Uterus (tissue), 4 donors: ENCODE data around the gene AQP1. TPM values are rescaled to one million over a fixed set of nuclear protein-coding genes. Genes with fewer than 3 reads are reported as not detected.

Experiments used
- DNase-seq, 2 donors: peaks; one replicate each; pipeline ENCODE4 v3.0.0-alpha.2; 2019 to 2020
- H3K27ac ChIP-seq, 2 donors: fragments of 200-600 bp; sonication (generic); 1 replicate in 1 of 2; 2 replicates in 1 of 2; pipeline ENCODE4 v1.5.1; 2016 to 2018
- H3K27me3 ChIP-seq, 2 donors: fragments of 200-600 bp; sonication (generic); one replicate each; pipeline ENCODE4 v1.5.1; 2018 to 2019; ENCODE audit warnings: control low read depth in 1 of 2
- H3K36me3 ChIP-seq, 2 donors: fragments of 200-600 bp; sonication (generic); one replicate each; pipeline ENCODE4 v1.5.1; 2019; ENCODE audit warnings: control low read depth in 1 of 2
- H3K4me1 ChIP-seq, 2 donors: fragments of 200-600 bp; sonication (generic); one replicate each; pipeline ENCODE4 v1.5.1; 2018 to 2019; ENCODE audit warnings: control low read depth in 1 of 2
- H3K4me3 ChIP-seq, 2 donors: fragments of 200-600 bp; sonication (generic); 1 replicate in 1 of 2; 2 replicates in 1 of 2; pipeline ENCODE4 v1.5.1; 2018 to 2019; ENCODE audit warnings: mild to moderate bottlenecking in 1 of 2
- H3K9me3 ChIP-seq, 2 donors: fragments of 200-600 bp; sonication (generic); one replicate each; pipeline ENCODE4 v1.5.1; 2019; ENCODE audit warnings: control low read depth in 1 of 2
- POLR2A ChIP-seq, 2 donors: fragments of 450-650 bp; IDR thresholded peaks; one replicate each; pipeline ENCODE4 v1.6.1; 2016; ENCODE audit warnings: antibody characterized with exemption in 2 of 2, mild to moderate bottlenecking in 1 of 2, moderate library complexity in 1 of 2
- intact Hi-C: fragments of 100-400 bp; cut with DNase I; formaldehyde crosslinking; loops from one replicate; pipeline ENCODE4 v1.15.1; 2023; ENCODE audit warnings: low total_unique reads
- total RNA-seq, 4 donors: library from RNA; depleted of rRNA in 3 of 4; stranded (reverse); fragments of >200 nt in 3 of 4; gene quantifications; one replicate each; pipeline versions ENCODE4 v1.1.0 to v1.2.4, GENCODE V29; 2014 to 2023
- TF ChIP-seq, protein P1 (sequence below), 4 experiments: fragments of 200-600 bp in 2 of 4; fragments of 450-650 bp in 2 of 4; sonication (generic) in 2 of 4; IDR thresholded peaks; one replicate each; pipeline ENCODE4 v1.5.1; 2016 to 2019; ENCODE audit warnings: antibody characterized with exemption in 4 of 4, mild to moderate bottlenecking in 2 of 4, moderate library complexity in 1 of 4
- donor health status: DM: yes; HTN: yes; CAD: no.

Gene AQP1
- total RNA-seq, 4 donors from 2014 or later = 69.6 to 477 (median 370) TPM

DNA sequence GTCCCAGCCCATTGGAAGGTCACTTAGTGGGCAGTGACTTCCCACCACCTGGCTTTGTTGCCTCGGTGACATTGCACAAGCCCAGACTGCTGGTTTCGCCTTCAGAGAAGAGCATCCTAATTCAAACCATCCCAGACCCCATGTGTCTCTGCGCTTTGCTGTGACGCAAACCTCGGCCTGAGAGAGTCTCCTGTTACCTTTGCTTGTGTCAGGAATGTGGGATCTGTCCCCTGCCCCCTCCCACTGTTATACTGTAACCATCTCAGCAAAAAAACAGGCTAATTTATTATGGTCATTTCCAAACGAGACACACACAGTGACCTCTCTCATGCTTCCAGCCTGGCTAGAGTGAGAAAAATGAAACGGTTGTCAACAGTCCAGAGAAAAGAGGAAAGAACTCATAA, 25.0 kb upstream of the AQP1 start:
- intact Hi-C loops = no loop called here
- H3K27ac ChIP-seq = peak overlapping the region in 1 of 2 donors; percentile 17

GRCh38 chr7:30887464-30887872, 24.2 kb upstream of the AQP1 start:
- no peak overlapping the region for H3K27ac ChIP-seq
- no peak for DNase-seq
- no peaks in the 10 kb centered on the region for H3K9me3 ChIP-seq
- H3K36me3 ChIP-seq = no peaks in the 10 kb centered on the region
- H3K4me1 ChIP-seq = peaks cover 0 to 10% of the 10 kb centered on the region in 2 donors
- TF ChIP-seq, protein P1, sequence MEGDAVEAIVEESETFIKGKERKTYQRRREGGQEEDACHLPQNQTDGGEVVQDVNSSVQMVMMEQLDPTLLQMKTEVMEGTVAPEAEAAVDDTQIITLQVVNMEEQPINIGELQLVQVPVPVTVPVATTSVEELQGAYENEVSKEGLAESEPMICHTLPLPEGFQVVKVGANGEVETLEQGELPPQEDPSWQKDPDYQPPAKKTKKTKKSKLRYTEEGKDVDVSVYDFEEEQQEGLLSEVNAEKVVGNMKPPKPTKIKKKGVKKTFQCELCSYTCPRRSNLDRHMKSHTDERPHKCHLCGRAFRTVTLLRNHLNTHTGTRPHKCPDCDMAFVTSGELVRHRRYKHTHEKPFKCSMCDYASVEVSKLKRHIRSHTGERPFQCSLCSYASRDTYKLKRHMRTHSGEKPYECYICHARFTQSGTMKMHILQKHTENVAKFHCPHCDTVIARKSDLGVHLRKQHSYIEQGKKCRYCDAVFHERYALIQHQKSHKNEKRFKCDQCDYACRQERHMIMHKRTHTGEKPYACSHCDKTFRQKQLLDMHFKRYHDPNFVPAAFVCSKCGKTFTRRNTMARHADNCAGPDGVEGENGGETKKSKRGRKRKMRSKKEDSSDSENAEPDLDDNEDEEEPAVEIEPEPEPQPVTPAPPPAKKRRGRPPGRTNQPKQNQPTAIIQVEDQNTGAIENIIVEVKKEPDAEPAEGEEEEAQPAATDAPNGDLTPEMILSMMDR (IDR thresholded peaks at IDR 0.05) = no peak
- TF ChIP-seq POLR2A (IDR thresholded peaks at IDR 0.05) = no peak
- intact Hi-C loops = no loop called here
- H3K4me3 ChIP-seq = no peak overlapping the region
- no peaks in the 10 kb centered on the region for H3K27me3 ChIP-seq

More for the DNA sequence above, 25.0 kb upstream of the AQP1 start:
- H3K4me1 ChIP-seq = peaks cover 0 to 10% of the 10 kb centered on the region in 2 donors
- H3K4me3 ChIP-seq = no peak overlapping the region
- peak in 1 of 2 donors; percentile 54 for DNase-seq
- H3K36me3 ChIP-seq = no peaks in the 10 kb centered on the region
- H3K27me3 ChIP-seq = no peaks in the 10 kb centered on the region
- H3K9me3 ChIP-seq = no peaks in the 10 kb centered on the region
- TF ChIP-seq POLR2A (IDR thresholded peaks at IDR 0.05) = no peak
- TF ChIP-seq, protein P1 (IDR thresholded peaks at IDR 0.05) = no peak

DNA sequence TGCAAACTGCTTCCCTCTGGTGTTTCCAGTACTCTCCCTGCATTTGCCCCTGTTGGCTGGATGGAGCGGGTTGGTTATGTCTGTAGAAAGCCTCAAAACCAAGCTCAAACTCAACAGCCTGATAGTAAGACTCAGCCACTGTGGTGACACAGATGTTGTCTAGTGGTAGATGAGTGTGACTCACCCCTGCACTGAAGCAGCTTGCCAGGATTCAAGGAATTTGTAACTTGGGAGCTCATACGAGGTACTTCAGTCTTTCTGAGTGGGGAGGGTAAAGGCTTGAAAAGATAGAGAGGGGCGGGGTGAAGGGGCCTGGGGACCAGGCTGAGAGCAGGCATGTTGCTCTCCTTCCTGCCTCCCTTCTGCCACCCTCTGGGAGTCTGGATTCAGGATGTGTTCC, 22.9 kb upstream of the AQP1 start:
- DNase-seq = no peak
- peak overlapping the region in 1 of 2 donors; percentile 13 for H3K27ac ChIP-seq
- intact Hi-C loops = no loop called here
- H3K9me3 ChIP-seq = no peaks in the 10 kb centered on the region
- H3K27me3 ChIP-seq = no peaks in the 10 kb centered on the region
- H3K4me3 ChIP-seq = no peak overlapping the region
- H3K4me1 ChIP-seq = peaks cover 0 to 10% of the 10 kb centered on the region in 2 donors
- TF ChIP-seq, protein P1 (IDR thresholded peaks at IDR 0.05) = no peak
- TF ChIP-seq POLR2A (IDR thresholded peaks at IDR 0.05) = no peak
- no peaks in the 10 kb centered on the region for H3K36me3 ChIP-seq

- peaks cover 0 to 13% of the 10 kb centered on the region in 2 donors for H3K4me1 ChIP-seq
- no peak for TF ChIP-seq POLR2A (IDR thresholded peaks at IDR 0.05)
- TF ChIP-seq, protein P1 (IDR thresholded peaks at IDR 0.05) = no peak
Observed at GRCh38 chr7:30890226-30890625, 21.4 kb upstream of the AQP1 start.

DNA sequence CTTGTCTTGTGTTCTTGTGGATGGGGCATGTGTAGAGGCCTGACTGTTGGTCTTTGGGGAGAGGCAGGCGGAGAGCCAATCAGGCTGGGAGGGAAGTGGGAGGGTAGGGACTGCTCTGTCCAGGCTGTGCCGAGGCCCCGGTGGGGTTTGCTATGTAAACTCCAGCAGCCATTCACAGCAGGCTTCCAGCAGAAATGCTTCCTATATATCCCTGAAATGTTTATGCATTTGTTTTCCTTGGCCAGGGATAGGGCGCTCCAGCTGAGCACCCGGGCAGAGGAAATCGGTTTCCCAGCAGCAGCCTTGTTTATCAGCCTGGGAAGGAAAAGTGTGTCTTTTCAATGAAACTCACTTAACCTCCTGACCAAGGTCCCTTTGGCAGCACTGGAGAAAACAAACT, 18.3 kb upstream of the AQP1 start:
- Histone ChIP-seq H3K27me3 (no peaks in the 10 kb centered on the region), H3K9me3 (no peaks in the 10 kb centered on the region), H3K4me1 (peaks cover 0 to 24% of the 10 kb centered on the region in 2 donors), H3K4me3 (no peak overlapping the region), H3K36me3 (no peaks in the 10 kb centered on the region), H3K27ac (peak overlapping the region; percentile 20 to 33)
- intact Hi-C loops = no loop called here
- DNase-seq = no peak
- TF ChIP-seq, protein P1 (IDR thresholded peaks at IDR 0.05) = no peak
- TF ChIP-seq POLR2A (IDR thresholded peaks at IDR 0.05) = no peak

More at GRCh38 chr7:30890226-30890625, 21.4 kb upstream of the AQP1 start:
- no peaks in the 10 kb centered on the region for H3K27me3 ChIP-seq
- no peaks in the 10 kb centered on the region for H3K36me3 ChIP-seq
- no peak overlapping the region for H3K4me3 ChIP-seq
- no peak for DNase-seq
- no peak overlapping the region for H3K27ac ChIP-seq
- intact Hi-C loops = no loop called here
- H3K9me3 ChIP-seq = no peaks in the 10 kb centered on the region
